HL-60/S4 treated with phorbol 12-myristate 13-acetate at 8.2 ng/mL for 4 days and 3 days (cell line): Measurements from ENCODE around the gene NMNAT3.

Source experiments
- in situ Hi-C: fragments of 300-500 bp; cut with MboI; formaldehyde crosslinking; loops from 2 replicates; pipeline ENCODE4 v1.15.0; 2022; ENCODE audit warnings: low sequenced_read_pairs

NMNAT3 gene

GRCh38 chr3:139676108-139676507 is 1.7 kb downstream of the NMNAT3 start:
- in situ Hi-C loops: no loop called here

- in situ Hi-C loops: no loop called here
These were observed 2.4 kb downstream of the NMNAT3 start for GRCh38 chr3:139675327-139675726.

- in situ Hi-C loops: no loop called here
These were observed 3.1 kb downstream of the NMNAT3 start for GRCh38 chr3:139674571-139675260.

GRCh38 chr3:139672884-139673283 is 4.9 kb downstream of the NMNAT3 start:
- in situ Hi-C loops: no loop called here

- in situ Hi-C loops: no loop called here
These were observed 5.7 kb downstream of the NMNAT3 start for GRCh38 chr3:139671863-139672646.

- in situ Hi-C loops: no loop called here
These were observed 6.7 kb downstream of the NMNAT3 start for GRCh38 chr3:139671107-139671506.

- in situ Hi-C loops: no loop called here
These were observed 7.6 kb downstream of the NMNAT3 start for GRCh38 chr3:139670196-139670595.

GRCh38 chr3:139668332-139668731 is 9.4 kb downstream of the NMNAT3 start:
- in situ Hi-C loops: no loop called here

- in situ Hi-C loops: no loop called here
These were observed 12.8 kb downstream of the NMNAT3 start for GRCh38 chr3:139664958-139665357.

GRCh38 chr3:139660269-139660668 is 17.5 kb downstream of the NMNAT3 start:
- in situ Hi-C loops: no loop called here

GRCh38 chr3:139659511-139659910 is 18.3 kb downstream of the NMNAT3 start:
- in situ Hi-C loops: no loop called here

GRCh38 chr3:139657936-139658335 is 19.8 kb downstream of the NMNAT3 start:
- in situ Hi-C loops: no loop called here

- in situ Hi-C loops: no loop called here
These were observed 20.3 kb downstream of the NMNAT3 start for GRCh38 chr3:139657434-139657833.

GRCh38 chr3:139655909-139656595 is 21.7 kb downstream of the NMNAT3 start:
- in situ Hi-C loops: no loop called here

GRCh38 chr3:139654637-139655365 is 23.0 kb downstream of the NMNAT3 start:
- in situ Hi-C loops: no loop called here

- in situ Hi-C loops: no loop called here
These were observed 24.2 kb downstream of the NMNAT3 start for GRCh38 chr3:139653582-139653981.

- in situ Hi-C loops: no loop called here
These were observed 25.2 kb downstream of the NMNAT3 start for GRCh38 chr3:139652561-139652960.

- in situ Hi-C loops: no loop called here
These were observed 29.8 kb downstream of the NMNAT3 start for GRCh38 chr3:139647866-139648435.

GRCh38 chr3:139646512-139646911 is 31.3 kb downstream of the NMNAT3 start:
- in situ Hi-C loops: no loop called here

GRCh38 chr3:139642996-139643395 is 34.8 kb downstream of the NMNAT3 start:
- in situ Hi-C loops: no loop called here

- in situ Hi-C loops: no loop called here
These were observed 37.3 kb downstream of the NMNAT3 start for GRCh38 chr3:139640456-139640855.
